GM19452 (cell line): ENCODE measurements around the gene SLC51A.
"Not testable (repeated sequence)": the region's sequence is repeated elsewhere in the genome, so short reads cannot be mapped to it uniquely, and the experiment has no call there.

Experiments used
- ATAC-seq: cut with Tn5 transposase; IDR thresholded peaks from one replicate; pipeline ENCODE4 v1.9.1; 2021; ENCODE audit not compliant: unreplicated experiment

The SLC51A gene

GRCh38 chr3:196237203-196237602 lies 20.9 kb downstream of the SLC51A start:
- ATAC-seq: no peak

- ATAC-seq: no peak
Observed at GRCh38 chr3:196238612-196239560, 22.6 kb downstream of the SLC51A start.

GRCh38 chr3:196240424-196240823 lies 24.1 kb downstream of the SLC51A start:
- no peak for ATAC-seq

DNA sequence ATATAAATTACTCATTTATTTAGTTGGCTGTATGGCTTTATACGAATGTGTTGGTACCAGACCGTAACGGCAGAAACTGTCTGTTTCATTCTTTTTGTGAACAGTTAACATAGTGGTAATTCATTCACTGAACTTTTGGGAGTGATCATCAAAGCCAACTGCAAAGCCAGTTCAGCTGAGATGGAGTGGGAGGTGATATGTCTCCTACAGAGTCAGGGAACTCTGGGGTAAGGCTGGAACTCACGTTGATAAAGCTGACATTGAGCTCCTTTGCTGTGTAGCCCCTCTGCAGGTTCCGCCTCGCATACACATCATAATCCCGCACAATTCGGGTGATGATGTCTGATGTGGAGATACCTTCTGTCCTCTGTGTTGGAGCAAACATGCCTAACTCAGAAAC lies 25.4 kb downstream of the SLC51A start:
- ATAC-seq: no peak

DNA sequence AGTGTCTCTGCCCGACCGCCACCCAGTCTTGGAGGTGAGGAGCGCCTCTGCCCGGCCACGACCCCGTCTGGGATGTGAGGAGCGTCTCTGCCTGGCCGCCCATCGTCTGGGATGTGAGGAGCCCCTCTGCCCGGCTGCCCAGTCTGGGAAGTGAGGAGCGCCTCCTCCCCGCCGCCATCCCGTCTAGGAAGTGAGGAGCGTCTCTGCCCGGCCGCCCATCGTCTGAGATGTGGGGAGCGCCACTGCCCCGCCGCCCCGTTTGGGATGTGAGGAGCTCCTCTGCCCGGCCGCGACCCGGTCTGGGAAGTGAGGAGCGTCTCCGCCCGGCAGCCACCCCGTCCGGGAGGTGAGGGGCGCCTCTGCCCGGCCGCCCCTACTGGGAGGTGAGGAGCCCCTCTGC lies 27.8 kb downstream of the SLC51A start:
- ATAC-seq: not testable (repeated sequence)

DNA sequence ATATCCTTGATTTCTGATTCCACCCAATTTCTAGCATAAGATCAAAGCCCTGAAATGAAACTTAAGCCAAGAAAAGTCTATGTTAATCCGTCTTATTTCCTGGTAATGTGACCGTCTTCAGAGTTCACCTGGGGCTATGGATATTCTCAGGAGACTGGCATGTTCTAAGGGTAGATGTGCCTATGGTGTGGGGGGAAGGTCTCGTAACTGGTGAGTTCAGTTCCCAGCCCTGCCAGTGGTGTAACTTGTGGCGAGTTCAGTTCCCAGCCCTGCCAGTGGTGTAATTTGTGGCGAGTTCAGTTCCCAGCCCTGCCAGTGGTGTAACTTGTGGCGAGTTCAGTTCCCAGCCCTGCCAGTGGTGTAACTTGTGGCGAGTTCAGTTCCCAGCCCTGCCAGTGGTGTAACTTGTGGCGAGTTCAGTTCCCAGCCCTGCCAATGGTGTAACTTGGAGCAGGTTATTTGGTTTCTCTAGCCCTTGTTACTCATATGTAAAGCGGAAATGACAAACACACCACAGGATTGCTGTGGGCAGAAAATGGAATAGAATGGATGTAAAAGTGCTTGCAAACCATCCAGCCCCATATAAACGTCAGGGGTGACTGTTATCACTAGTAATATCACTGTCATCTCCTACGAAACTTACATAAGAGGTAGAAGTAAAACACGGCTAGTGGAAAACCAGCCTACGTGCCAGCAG lies 30.4 kb downstream of the SLC51A start:
- ATAC-seq: no peak

DNA sequence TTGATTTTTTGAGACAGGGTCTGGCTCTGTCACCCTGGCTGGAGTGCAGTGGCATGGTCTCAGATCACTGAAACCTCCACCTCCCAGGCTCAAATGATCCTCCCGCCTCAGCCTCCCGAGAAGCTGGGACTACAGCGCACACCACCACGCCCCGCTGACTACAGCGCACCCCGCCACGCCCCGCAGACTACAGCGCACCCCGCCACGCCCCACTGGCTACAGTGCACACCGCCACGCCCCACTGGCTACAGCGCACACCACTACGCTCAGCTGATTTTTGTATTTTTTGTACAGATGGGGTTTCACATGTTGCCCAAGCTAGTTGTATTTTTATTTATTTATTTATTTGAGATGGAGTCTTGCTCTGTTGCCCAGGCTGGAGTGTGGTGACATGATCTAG lies 35.6 kb downstream of the SLC51A start:
- ATAC-seq: no peak

- no peak for ATAC-seq
Observed at GRCh38 chr3:196254376-196255283, 38.3 kb downstream of the SLC51A start.

DNA sequence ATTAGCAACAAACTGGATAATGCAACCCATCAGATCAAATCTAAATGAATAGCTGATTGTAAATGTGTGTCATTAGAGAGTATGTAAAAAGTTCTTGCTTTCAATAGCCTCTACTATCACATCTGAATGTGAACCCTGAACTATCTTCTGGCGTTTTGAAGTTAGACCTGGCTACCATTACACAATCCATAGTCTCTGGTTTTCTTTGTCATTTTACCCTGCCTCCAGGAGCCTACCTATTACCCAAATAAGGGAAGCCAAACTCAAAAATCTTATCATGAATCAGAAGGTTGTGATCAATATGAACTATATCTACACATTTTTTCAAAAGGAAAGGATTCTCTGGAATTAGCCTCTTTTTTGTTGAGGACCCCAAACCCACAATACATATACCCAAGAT lies 39.4 kb downstream of the SLC51A start:
- ATAC-seq: no peak

DNA sequence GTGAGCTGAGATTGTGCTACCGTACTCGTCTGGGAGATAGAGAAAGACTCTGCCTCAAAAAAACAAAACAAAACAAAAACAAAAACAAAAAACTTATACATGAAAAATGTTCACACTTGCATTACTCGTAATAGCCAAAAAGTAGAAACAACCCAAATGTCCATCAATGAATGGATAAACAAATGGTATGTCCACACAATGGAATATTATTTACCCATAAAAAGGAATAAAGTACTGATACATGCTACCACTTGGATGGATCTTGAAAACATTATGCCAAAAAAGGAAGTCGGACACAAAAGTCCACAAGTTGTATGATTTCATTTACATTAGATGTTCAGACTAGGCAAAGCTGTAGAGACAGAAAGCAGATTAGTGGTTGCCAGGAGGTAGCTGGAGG lies 44.5 kb downstream of the SLC51A start:
- no peak for ATAC-seq

DNA sequence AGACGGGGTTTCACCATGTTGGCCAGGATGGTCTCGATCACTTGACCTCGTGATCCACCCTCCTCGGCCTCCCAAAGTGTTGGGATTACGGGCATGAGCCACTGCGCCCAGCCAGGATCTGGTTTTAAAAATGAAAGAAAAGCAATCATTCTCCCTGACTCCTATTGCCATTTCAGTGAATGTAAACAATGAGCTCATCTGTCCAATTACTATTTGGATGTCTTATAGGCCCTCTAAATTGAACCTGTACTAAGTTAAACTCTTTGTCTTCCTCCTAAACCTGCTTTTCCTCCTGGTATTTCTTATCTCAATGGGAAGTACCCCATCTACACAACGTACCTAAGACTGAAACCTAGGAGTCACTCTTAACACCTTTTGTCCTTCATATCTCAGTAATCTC lies 47.5 kb downstream of the SLC51A start:
- ATAC-seq: no peak

GRCh38 chr3:196268284-196269163 lies 52.2 kb downstream of the SLC51A start:
- no peak for ATAC-seq

- ATAC-seq: no peak
Observed at GRCh38 chr3:196270499-196270898, 54.2 kb downstream of the SLC51A start.

DNA sequence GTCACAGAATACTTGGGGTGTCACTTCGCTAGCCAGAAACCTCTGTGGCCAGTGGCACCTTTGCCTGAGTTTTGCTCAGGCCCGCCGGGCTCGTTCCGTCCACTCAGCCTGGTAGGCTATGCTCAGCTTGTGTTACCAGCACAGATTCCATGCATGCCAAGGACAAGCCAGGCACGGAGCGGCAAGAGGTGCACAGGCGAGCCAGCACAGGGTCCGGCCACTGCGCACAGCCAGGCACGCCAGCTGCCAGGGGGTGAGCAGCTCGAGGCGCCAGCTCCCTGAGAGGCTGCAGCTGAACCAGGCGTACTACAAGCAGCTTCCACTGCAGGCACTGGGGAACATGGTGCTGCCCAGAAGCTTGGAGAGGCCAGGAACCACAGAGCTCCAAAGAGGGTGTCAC lies 56.5 kb downstream of the SLC51A start:
- ATAC-seq: no peak

GRCh38 chr3:196273655-196274054 lies 57.3 kb downstream of the SLC51A start:
- ATAC-seq: no peak

DNA sequence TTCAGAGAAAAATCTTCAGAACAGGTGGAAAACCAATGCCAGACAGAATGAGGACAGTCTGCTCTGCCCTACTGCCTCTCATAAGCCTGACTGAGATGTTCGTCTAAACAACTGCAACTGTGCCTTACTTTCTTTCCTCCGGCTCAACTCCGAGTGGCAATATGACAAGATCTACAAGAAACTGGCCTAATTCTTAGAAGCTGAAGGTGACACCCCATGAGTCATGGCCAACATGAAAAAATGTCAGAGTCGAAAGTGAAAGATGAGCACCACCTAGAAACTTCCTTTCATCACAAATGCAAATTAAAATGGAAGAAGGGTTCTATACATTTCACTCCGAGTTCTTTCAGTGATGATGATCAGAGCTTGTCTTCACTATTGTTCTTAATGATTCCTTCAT lies 58.3 kb downstream of the SLC51A start:
- peak; percentile 84 for ATAC-seq

GRCh38 chr3:196275126-196275525 lies 58.8 kb downstream of the SLC51A start:
- ATAC-seq: no peak

DNA sequence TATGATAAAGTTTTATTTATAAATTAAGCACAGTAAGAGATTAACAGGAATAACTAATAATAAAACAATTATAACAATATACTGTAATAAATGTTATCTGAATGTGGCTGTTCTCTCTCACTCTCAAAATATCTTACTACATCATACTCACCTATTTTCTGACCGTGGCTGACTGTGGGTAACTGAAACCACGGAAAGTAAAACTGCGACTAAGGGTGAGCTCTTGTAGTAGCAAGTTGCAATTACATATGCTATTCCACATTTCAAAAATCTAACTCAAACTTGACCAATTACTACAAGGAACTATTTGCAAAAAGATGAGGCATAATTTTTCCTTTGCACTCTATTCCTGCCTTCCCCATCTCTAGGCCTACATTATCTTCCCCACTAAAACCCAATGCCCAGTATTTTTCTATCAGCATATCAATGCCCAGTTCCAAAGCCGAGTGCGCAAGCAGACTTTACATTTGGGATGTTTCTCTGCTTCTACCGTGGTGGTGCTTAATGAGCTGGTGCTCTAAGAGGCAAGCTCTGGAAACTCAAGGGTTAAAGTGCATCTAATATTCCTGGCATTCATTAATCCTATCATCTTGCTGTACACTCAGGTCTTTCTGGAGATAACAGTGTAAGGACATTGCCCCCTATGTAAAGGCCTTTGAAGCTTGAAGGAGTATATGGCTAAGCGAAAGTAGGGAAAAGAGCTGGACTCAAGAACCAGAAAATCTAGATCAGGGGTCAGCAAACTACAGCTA lies 64.5 kb downstream of the SLC51A start:
- ATAC-seq: peak; percentile 73

DNA sequence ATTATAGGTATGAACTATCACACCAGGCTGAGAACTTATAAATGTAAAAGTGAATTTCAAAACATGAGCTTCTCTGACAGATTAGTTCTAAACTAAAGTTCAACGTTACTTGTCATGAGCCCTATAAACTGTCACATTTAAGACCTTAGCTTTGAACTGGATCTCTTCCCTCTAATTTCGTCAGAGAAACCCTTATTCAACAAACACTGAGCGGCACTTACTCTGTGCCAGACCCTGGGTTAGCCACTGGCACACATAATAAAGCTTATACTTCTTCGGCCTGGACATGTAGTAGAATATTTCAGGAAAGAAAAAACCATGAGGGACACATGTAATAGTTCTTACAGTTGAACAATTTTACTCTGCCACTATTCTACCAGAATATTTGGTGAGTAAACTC lies 65.6 kb downstream of the SLC51A start:
- ATAC-seq: no peak
